A204.1 (cell line): Measurements from ENCODE around the gene PRKACB.
"Not testable (repeated sequence)": the region's sequence is repeated elsewhere in the genome, so short reads cannot be mapped to it uniquely, and the experiment has no call there.

Experiments
- FAIRE-seq: peaks from 2 replicates; lab custom pipeline; 2012; peaks lifted over from hg19 to GRCh38; lab: Jason Lieb, UNC

The PRKACB gene

GRCh38 chr1:84143796-84144565 lies at the start of gene PRKACB:
PRKACB (plus strand) TSS chr1:84144271; CDS start chr1:84144362, 91 bp downstream.
- FAIRE-seq = peak; percentile 74

- no peak for FAIRE-seq
These were observed 48.8 kb upstream of the PRKACB start for GRCh38 chr1:84095308-84095707.

- FAIRE-seq = no peak
These were observed 47.9 kb upstream of the PRKACB start for GRCh38 chr1:84096176-84096575.

GRCh38 chr1:84101204-84101603 lies 42.9 kb upstream of the PRKACB start:
- no peak for FAIRE-seq

- no peak for FAIRE-seq
These were observed 40.7 kb upstream of the PRKACB start for GRCh38 chr1:84103197-84103992.

GRCh38 chr1:84107538-84107937 lies 36.5 kb upstream of the PRKACB start:
- not testable (repeated sequence) for FAIRE-seq

GRCh38 chr1:84107955-84108354 lies 36.1 kb upstream of the PRKACB start:
- FAIRE-seq = no peak

GRCh38 chr1:84108900-84109578 lies 35.0 kb upstream of the PRKACB start:
- FAIRE-seq = no peak

GRCh38 chr1:84110629-84111028 lies 33.4 kb upstream of the PRKACB start:
- no peak for FAIRE-seq

GRCh38 chr1:84116558-84116957 lies 27.5 kb upstream of the PRKACB start:
- FAIRE-seq = no peak

GRCh38 chr1:84117868-84118267 lies 26.2 kb upstream of the PRKACB start:
- no peak for FAIRE-seq

GRCh38 chr1:84121360-84121759 lies 22.7 kb upstream of the PRKACB start:
- no peak for FAIRE-seq

- FAIRE-seq = peak; percentile 95
These were observed 21.2 kb upstream of the PRKACB start for GRCh38 chr1:84122780-84123382.

- FAIRE-seq = no peak
These were observed 10.6 kb upstream of the PRKACB start for GRCh38 chr1:84133479-84133878.

- no peak for FAIRE-seq
These were observed 8.7 kb upstream of the PRKACB start for GRCh38 chr1:84135341-84135740.

GRCh38 chr1:84141182-84142003 lies 2.7 kb upstream of the PRKACB start:
- peak; percentile 98 for FAIRE-seq

GRCh38 chr1:84145068-84145467 lies 997 bp downstream of the PRKACB start:
- FAIRE-seq = no peak

- no peak for FAIRE-seq
These were observed 2.5 kb downstream of the PRKACB start for GRCh38 chr1:84146411-84147032.

GRCh38 chr1:84148758-84149157 lies 4.7 kb downstream of the PRKACB start:
- FAIRE-seq = no peak

- FAIRE-seq = no peak
These were observed 8.6 kb downstream of the PRKACB start for GRCh38 chr1:84152649-84153056.

- no peak for FAIRE-seq
These were observed 11.4 kb downstream of the PRKACB start for GRCh38 chr1:84155517-84155916.
